GM10847 (cell line): ENCODE results near the gene RFX3.

Experiments
- POLR2A ChIP-seq: IDR thresholded peaks from 2 replicates; pipeline ENCODE4 v1.6.1; 2011; ENCODE audit not compliant: insufficient read length; ENCODE audit errors: extremely low read depth

Gene RFX3

DNA sequence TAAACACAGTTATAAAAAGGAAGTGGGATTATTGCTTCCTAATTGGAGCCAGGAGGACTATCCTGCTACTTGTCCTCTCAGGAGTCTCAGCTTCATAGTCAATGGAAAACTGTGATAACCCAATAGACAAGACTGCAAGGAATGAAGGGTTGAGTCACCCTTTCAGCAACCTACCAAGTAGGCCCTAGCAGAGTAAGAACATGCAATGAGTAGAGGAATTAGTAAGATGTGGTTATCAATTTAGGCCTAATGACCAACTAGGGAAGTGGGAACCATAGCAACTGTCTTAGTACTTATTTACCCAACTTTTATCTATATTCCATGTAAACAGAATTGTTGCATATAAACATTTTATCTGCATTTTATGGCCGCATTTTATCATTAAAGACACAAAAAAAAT lies 310.1 kb downstream of the RFX3 start:
- TF ChIP-seq POLR2A, result no peak

DNA sequence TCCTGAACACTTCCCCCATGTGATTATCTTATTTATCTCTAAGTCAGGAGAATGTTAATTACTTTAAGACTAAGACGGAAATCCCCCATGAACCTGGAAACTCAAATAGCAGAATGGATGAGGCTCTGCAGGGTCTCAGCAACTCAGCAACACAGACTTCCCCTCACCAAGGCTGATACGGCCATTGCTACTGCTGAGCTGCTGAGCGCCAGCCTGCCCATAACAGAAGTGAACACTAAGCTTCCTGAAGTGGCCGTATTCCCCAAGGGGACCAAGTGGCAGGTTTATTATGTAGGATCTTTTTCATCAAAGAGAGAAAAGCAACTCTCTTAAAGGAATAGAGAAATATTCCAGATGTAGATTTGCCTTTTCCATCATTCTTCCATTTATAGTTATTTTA lies 311.1 kb downstream of the RFX3 start:
- TF ChIP-seq POLR2A, result no peak

DNA sequence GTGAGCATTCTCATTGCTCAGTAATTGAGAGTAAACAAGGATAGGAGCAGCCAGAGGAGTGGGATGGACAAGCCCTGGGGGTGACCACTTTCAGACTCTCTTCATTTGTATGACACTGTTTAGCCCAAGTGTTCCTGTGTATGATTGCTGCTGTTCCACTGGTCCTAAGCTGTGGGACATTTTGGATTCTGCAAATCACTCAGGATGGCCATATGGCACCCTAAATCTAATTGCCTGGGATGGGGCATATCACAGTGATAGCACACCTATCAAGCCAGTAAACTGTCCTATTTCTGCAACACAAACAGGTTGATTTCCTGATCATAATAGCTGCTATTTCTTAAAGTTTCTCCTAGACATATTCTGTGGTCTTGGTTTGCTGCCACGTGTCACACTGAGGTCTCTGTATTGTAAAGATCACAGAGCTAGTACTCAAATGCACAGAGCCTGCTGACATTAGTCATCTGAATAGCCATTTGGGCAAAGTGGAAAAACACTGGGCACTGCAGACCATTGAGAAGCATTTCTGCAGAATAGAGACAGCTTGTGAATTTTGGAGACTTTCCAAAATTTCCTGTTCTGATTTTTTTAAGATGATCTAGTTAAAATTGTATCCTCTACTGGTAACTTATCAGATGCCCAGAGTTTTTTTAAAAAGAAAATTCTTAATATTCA lies 320.2 kb downstream of the RFX3 start:
- TF ChIP-seq POLR2A, result no peak

DNA sequence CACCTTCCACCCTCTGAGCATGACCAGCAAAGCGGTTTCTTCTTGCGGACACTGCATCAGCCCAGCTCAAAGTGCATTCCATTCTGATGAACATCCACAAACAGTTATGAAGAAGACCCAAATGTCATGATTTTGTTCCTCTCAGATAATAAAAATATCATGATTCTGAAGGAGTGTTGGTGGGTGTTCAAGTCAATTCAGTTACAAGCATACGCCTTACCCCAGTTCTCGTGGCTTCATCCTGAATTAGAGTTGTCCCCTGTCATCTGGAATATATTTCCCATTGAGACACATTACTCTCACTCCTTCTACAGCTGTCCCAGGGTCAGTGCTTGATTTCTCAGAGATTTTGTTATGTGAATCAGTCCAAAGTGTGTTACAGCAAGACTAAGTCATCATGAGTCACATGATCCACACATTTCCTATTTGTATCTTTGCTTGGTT lies 325.4 kb downstream of the RFX3 start:
- TF ChIP-seq POLR2A, result no peak

DNA sequence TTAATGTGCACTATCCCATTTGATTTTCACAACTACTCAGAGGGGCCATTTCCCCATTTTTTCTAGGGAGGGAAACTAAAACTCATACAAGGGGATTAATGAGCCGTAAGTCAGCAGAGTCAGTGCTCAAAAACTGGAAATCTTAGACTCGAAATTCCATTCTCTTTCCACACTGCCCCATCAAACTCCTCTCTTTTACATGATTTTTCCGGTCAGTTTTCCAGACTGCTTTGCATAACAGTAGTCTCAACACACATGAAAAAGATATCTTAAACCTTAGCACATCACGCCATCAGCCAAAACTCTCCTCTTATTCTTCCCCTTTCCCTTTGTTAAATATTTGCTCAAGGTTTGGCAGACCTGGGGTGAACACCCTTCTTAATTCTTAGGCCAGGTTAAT lies 332.0 kb downstream of the RFX3 start:
- TF ChIP-seq POLR2A, result no peak

DNA sequence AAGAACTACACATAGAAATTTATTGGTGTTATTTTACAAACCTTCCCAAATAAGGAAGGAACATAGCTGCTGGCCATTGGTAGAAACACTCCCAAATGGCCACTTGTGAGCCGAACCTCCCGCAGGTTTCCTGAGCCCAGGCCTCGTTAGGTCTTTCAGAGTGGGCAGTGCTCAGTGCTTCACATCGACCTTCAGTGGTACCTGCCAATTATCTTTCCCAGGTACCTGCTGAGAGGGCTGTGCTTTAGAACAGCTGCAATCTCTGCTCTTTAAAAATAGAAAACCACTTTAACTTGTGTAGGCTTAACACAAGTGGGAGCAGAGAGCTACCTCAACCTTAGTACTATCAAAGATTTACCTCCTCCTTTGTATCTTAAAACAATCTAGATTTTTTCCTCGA lies 334.1 kb downstream of the RFX3 start:
- TF ChIP-seq POLR2A, result no peak

DNA sequence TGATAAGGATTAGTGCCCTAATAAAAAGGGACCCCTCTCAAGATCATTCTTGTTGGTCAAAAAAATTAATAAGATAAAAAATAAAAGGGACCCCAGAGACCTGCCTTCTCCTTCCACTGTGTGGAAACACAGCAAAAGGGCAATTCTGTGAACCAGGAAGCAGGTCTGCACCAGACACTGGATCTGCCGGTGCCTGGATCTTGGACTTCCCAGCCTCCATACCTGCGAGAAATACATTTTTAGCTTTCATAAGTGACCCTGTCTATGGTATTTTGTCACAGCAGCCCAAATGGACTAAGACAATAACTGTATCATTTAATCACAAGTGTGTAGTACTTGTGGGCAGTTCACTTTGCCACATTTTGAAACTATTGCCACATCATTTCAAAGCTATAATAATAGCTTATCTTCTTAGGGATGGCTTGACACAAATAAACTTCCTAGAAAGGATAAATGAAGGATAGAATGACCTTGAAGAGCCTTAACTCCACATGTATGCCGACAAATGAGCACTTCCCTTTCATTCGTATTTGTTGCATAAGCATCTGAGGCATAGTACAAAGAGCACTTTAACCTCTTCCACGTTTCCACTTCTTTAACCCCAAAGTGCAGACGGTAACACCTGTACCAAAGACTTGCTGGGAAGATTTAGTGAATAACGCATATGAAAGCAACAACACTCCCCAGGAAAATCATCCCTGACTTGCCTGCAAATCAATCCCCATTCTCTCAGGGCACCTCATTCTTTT lies 336.5 kb downstream of the RFX3 start:
- no peak for TF ChIP-seq POLR2A

DNA sequence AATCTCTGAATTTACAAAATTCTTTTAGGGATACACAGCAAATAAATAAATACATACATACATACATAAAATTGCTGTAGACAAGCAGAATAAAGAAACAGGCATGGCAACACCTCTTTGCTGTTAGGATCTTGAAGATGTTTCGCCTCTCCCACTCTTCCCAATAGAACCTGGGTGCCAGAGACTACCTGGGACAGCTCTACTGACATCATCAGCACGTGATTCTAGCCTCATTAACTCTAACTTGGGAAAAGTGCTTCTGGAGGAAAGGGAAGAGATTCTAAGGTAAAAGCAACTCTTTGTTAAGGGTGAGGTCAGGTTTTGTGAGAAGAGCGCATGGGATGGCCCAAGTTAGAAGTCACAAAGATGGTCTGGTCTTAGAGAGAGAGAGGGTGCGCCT lies 339.1 kb downstream of the RFX3 start:
- no peak for TF ChIP-seq POLR2A

DNA sequence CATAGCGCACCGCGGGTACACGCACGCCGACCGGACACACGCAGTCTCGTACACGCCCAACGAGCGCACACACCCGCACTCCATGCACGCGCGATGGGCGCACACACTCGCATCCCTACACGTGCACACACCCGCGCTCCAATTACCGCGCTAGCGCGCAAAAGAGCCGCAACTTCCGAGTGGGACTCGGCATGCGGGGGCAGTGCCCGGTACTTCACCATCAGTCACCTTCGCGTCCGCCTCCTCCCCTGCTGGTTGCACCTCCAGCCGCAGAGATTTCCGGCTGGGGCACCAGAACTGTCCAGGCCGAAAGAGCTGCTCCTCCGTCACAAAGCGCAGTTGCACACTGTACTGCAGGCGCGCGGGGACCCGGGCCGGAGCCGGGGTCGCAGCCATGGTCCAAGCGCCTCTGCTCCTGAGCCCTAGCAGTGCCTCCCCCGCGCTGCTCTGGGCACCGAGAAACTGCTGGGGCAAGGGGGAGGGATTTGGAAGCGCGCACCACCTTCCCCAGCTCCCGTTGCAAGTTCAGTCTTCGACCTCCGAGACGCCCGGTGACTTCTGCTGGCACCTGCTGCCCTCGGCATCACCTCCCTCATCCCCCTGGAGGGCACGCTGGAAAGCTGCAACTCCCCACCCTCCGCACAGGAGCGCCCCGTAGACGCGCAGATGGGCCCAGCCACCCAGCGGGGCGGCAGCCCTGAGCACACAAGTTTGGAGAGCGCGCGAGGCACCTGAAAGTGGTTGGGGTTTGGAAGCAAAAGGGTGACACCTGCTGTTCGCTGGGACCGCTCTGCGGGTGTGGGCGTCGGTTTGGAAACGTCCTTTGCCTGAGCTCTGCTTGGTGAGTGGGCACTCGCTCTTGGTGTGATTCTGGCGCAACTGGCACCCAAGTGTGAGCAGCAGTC lies 344.5 kb downstream of the RFX3 start:
- no peak for TF ChIP-seq POLR2A

DNA sequence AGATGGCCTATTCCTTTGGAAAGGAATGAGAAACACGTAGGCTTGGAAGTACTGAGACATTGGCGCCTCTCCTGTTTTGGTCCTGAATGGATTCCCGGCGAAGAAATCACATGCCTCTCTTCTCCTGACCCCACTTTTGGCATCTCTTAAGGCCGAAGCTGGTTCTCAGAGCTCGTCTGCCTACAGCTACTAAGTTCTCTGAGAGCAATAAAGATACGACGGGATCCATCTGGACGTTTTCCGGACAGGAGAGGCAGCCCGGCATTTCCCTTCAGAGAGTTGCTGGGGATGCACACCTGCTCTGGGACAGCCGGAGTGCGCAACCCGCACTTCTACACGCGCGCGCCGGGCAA lies 345.1 kb downstream of the RFX3 start:
- no peak for TF ChIP-seq POLR2A

DNA sequence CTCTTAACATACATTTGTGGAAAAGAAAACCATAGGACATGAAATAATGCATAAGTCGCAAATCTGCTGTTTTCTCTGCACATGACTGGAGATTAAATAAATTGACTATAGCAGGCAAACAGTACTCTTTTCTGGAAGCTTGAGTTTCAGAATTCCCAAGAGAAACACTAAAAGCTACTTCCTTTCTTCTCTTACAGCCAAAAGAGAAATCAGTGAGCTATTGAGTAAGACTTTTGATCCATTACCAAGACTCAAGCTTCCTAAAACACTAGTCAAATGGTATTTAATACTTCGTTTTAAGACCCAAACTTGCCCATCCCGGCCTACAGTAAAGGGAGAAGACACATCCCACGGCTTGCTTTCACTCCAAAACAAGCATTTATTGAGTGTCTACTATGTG lies 346.1 kb downstream of the RFX3 start:
- TF ChIP-seq POLR2A, result no peak

DNA sequence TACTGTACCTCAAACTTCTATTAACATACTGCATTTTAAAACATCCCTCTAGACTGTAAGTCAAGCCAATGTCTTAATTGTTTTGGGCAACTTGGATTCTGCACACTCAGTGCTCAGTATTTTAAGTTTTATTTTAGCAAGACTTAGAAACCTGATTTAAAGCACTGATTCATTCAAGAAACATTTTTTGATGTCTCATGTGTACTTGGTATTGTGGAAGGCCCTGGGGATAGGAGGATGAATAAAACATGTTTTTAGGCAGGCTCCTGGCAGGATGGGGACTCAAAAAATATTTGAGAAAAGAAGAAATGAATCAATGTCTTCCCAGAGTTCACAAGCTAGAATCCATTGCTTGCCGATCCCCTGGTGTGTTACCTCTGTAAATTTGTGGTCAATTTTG lies 347.9 kb downstream of the RFX3 start:
- no peak for TF ChIP-seq POLR2A

DNA sequence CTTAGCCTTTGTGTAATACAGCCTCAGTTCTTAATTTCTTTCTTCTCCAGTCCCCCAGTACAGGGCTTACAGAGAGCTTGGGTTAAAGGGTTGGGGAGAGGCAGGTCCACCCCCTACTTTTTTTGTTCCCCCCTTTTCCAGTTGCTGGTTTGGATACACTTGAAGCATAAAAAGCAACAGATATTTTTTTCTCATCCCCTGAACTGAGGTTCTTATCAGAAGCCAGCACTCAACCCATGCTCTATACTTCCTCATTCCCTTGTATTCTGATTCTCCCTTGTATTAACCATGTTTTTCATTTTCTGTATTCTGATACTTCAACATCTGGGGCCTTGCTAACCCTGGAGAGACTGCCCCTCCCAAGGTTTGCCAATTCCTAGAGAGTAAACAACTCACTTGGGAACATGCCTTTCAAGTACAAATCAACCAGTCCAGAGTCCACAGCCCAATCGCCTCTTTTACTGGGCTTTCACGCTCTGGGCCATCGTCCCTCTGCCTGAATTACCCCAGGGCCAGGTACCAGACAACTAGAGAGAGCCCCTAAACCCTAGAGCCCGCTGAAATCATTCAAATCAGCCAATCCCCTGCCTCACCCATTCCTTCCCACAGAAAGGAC lies 348.5 kb downstream of the RFX3 start:
- no peak for TF ChIP-seq POLR2A

DNA sequence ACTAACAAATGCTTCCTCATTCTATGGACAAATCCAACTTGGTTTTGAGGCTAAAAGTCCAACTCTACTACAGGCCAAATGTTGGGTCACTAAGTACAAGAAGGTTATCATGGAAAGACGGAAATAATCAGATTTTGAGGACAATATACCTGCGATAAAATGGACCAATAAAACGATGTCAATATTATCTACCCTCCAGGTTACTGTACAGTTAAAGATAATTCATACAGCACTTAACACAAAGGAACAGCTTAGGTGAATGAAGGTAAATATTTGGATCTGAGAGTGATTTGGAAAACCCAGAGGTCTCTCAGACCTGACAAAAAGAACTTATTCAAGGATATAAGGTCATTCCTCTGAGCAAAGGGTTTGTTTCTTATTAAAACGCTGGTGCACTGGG lies 352.4 kb downstream of the RFX3 start:
- TF ChIP-seq POLR2A, result no peak

DNA sequence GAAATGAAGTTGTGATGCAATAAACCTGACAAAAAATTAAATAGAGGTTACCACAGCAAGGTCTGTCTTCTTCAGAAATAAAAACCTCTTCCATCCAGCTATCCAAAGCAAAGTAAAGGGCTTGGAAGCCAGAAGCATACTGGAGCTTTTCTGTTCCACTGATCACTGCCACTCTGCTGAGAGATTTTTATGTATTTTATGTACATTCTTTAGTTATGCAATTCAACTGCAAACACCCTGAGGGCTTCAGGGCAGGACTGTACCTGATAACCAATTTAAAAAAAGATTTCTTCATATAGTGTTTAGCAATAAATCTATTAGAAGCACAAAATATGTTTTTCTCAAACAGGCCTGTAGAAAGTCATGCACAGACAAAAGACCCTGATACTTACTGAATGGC lies 355.0 kb downstream of the RFX3 start:
- no peak for TF ChIP-seq POLR2A
